CD14-positive monocyte (primary cell): ENCODE measurements around the gene RLF. TPM values are rescaled to one million over a fixed set of nuclear protein-coding genes. Genes with fewer than 3 reads are reported as not detected.

ENCODE experiments used
- DNase-seq, 3 donors: peaks; one replicate each; pipeline ENCODE4 v3.0.0-alpha.2; 2011 to 2022
- H2AFZ ChIP-seq: 2 replicates; pipeline ENCODE4 v1.6.0; 2012; ENCODE audit warnings: mild to moderate bottlenecking, low read depth, low read length, inconsistent platforms; ENCODE audit not compliant: insufficient read depth, poor library complexity, severe bottlenecking
- H3K27ac ChIP-seq, 2 donors: 1 replicate in 1 of 2; 2 replicates in 1 of 2; pipeline ENCODE4 v1.5.1; 2012 to 2013; ENCODE audit warnings: low read length in 2 of 2, control low read depth in 1 of 2, inconsistent platforms in 1 of 2, low read depth in 1 of 2, mild to moderate bottlenecking in 1 of 2
- H3K27me3 ChIP-seq, 2 donors: one replicate each; pipeline versions ENCODE4 v1.6.0 to v1.6.1; 2011 to 2013; ENCODE audit warnings: low read length in 2 of 2; ENCODE audit not compliant: control insufficient read depth in 2 of 2, insufficient read depth in 2 of 2
- H3K36me3 ChIP-seq, 2 donors: replicated peaks in 1 of 2; 1 replicate in 1 of 2; 2 replicates in 1 of 2; pipeline versions ENCODE4 v1.5.1 to v1.6.1; 2012 to 2013; ENCODE audit warnings: low read length in 2 of 2, control low read depth in 1 of 2, inconsistent platforms in 1 of 2, mild to moderate bottlenecking in 1 of 2; ENCODE audit not compliant: insufficient read depth in 2 of 2, control insufficient read depth in 1 of 2
- H3K4me1 ChIP-seq, 2 donors: 1 replicate in 1 of 2; 2 replicates in 1 of 2; pipeline versions ENCODE4 v1.5.1 to v1.6.1; 2012 to 2013; ENCODE audit warnings: low read length in 2 of 2, control low read depth in 1 of 2, inconsistent platforms in 1 of 2, mild to moderate bottlenecking in 1 of 2, moderate library complexity in 1 of 2; ENCODE audit not compliant: insufficient read depth in 2 of 2, control insufficient read depth in 1 of 2
- H3K4me2 ChIP-seq: replicated peaks from 2 replicates; pipeline ENCODE3; 2012; ENCODE audit warnings: low read length, moderate library complexity, mild to moderate bottlenecking; ENCODE audit not compliant: poor library complexity, severe bottlenecking; ENCODE audit errors: extremely low read depth
- H3K4me3 ChIP-seq, 3 experiments: fragments of 200-600 bp in 1 of 3; sonication (generic) in 1 of 3; replicated peaks in 1 of 3; 1 replicate in 2 of 3; 2 replicates in 1 of 3; pipeline ENCODE4 v1.5.1; 2011 to 2013; ENCODE audit warnings: low read length in 3 of 3, mild to moderate bottlenecking in 3 of 3, control low read depth in 2 of 3, low read depth in 2 of 3, inconsistent platforms in 1 of 3, moderate library complexity in 1 of 3
- H3K79me2 ChIP-seq: 2 replicates; pipeline ENCODE4 v1.6.0; 2012; ENCODE audit warnings: mild to moderate bottlenecking, control low read depth, inconsistent platforms, low read length, moderate library complexity; ENCODE audit not compliant: insufficient read depth
- H3K9ac ChIP-seq: 2 replicates; pipeline ENCODE4 v1.6.0; 2017; ENCODE audit warnings: low read length, mild to moderate bottlenecking; ENCODE audit not compliant: insufficient read depth, poor library complexity, severe bottlenecking
- H3K9me3 ChIP-seq, 2 donors: replicated peaks in 1 of 2; 1 replicate in 1 of 2; 2 replicates in 1 of 2; pipeline versions ENCODE4 v1.5.1 to v1.6.1; 2012 to 2013; ENCODE audit warnings: low read length in 2 of 2, control low read depth in 1 of 2; ENCODE audit not compliant: control insufficient read depth in 1 of 2, insufficient read depth in 1 of 2
- H4K20me1 ChIP-seq: 2 replicates; pipeline ENCODE4 v1.6.0; 2012; ENCODE audit warnings: mild to moderate bottlenecking, low read length, control low read depth, moderate library complexity; ENCODE audit not compliant: insufficient read depth
- H3K27ac Mint-ChIP-seq, 7 donors: one replicate each; pipeline ENCODE4 v1.8.0; 2020; ENCODE audit warnings: mild to moderate bottlenecking in 7 of 7, mixed read lengths in 7 of 7, moderate library complexity in 6 of 7, inconsistent platforms in 2 of 7
- H3K27me3 Mint-ChIP-seq, 3 donors: one replicate each; pipeline ENCODE4 v1.8.0; 2021 to 2022; ENCODE audit warnings: low read depth in 3 of 3, mild to moderate bottlenecking in 3 of 3, mixed read lengths in 3 of 3, moderate library complexity in 3 of 3, inconsistent platforms in 1 of 3
- H3K36me3 Mint-ChIP-seq, 2 donors: one replicate each; pipeline ENCODE4 v1.8.0; 2020; ENCODE audit warnings: mixed read lengths in 2 of 2, inconsistent platforms in 1 of 2, mild to moderate bottlenecking in 1 of 2
- H3K4me1 Mint-ChIP-seq: one replicate; pipeline ENCODE4 v1.8.0; 2020; ENCODE audit warnings: mild to moderate bottlenecking, mixed read lengths
- H3K4me3 Mint-ChIP-seq, 2 donors: one replicate each; pipeline ENCODE4 v1.8.0; 2020; ENCODE audit warnings: mild to moderate bottlenecking in 2 of 2, mixed read lengths in 2 of 2, moderate library complexity in 1 of 2
- H3K9me3 Mint-ChIP-seq, 7 donors: one replicate each; pipeline ENCODE4 v1.8.0; 2020 to 2022; ENCODE audit warnings: mixed read lengths in 7 of 7, mild to moderate bottlenecking in 6 of 7, moderate library complexity in 6 of 7, inconsistent platforms in 2 of 7
- WGBS: methylation state at CpG from one replicate; pipeline ENCODE4 v1.1.5; 2013; ENCODE audit warnings: missing lambda C conversion rate; ENCODE audit not compliant: insufficient coverage; 5-methylcytosine and 5-hydroxymethylcytosine counted together
- intact Hi-C, 2 donors: fragments of 100-400 bp; cut with micrococcal nuclease; formaldehyde crosslinking; loops; one replicate each; pipeline versions ENCODE4 v1.15.0 to v1.15.1; 2023
- polyA plus RNA-seq, 3 donors: library from polyadenylated mRNA; depleted of rRNA in 1 of 3; unstranded in 2 of 3; stranded (reverse) in 1 of 3; fragments of 300-500 nt in 2 of 3; fragments of >200 nt in 1 of 3; fragmentation: Illumina TruSeq in 2 of 3; gene quantifications; 1 replicate in 2 of 3; 2 replicates in 1 of 3; pipeline ENCODE4 v1.2.3, GENCODE V29; 2012 to 2021
- TF ChIP-seq, protein P1 (sequence below): fragments of 200-600 bp; IDR thresholded peaks from one replicate; pipeline ENCODE4 v1.8.0; 2022; ENCODE audit warnings: antibody characterized with exemption, mild to moderate bottlenecking

The RLF gene
- polyA plus RNA-seq, 3 donors: 3.0 to 9.2 (median 6.2) TPM

DNA sequence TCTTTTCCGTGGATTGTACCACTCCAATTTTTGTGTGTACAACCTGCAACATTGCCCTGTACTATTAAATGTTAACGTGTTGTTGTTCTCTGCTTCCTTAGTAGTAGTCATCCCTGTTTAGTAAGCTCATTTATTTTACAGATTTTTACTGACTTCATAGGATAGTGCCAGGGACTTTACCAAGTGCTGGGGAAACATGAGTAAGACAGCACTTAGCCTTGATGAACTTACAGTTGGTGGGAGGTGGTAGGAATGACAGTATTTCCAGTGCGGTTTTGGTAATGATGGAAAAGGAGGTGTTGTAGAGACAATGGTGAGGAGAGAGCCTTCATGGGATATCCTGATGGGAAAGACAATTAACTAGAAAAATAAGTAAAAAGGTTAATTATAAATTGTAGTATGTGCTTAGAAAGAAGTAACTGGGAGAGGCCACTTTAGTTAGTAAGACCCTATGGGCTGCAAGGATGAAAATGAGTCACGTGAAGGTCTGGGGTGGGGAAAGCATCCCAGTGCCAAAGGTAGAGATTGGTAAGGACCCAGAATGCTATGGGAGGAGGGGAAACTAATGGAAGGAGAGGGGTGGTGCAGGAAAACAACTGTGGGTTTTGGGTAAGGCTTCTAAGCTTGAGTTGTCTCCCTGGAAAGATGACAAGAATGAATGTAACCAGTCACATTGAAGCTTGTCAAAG is 1.7 kb downstream of the RLF start:
- Histone ChIP-seq H3K27me3 (no peaks in the 10 kb centered on the region), H3K79me2 (peaks cover 65% of the 10 kb centered on the region), H2AFZ (no peak overlapping the region), H3K4me2 (peak overlapping the region; percentile 70), H3K4me3 (peak overlapping the region; percentile 64 to 94 (median 93)), H3K9me3 (no peaks in the 10 kb centered on the region), H3K27ac (peak overlapping the region in 1 of 2 donors; percentile 96), H4K20me1 (peaks cover 57% of the 10 kb centered on the region), H3K9ac (peak overlapping the region; percentile 99), H3K4me1 (peaks cover 21 to 28% of the 10 kb centered on the region in 2 donors), H3K36me3 (no peaks in the 10 kb centered on the region)
- no peaks in the 10 kb centered on the region for H3K36me3 Mint-ChIP-seq
- no peak overlapping the region for H3K27ac Mint-ChIP-seq
- TF ChIP-seq, protein P1, sequence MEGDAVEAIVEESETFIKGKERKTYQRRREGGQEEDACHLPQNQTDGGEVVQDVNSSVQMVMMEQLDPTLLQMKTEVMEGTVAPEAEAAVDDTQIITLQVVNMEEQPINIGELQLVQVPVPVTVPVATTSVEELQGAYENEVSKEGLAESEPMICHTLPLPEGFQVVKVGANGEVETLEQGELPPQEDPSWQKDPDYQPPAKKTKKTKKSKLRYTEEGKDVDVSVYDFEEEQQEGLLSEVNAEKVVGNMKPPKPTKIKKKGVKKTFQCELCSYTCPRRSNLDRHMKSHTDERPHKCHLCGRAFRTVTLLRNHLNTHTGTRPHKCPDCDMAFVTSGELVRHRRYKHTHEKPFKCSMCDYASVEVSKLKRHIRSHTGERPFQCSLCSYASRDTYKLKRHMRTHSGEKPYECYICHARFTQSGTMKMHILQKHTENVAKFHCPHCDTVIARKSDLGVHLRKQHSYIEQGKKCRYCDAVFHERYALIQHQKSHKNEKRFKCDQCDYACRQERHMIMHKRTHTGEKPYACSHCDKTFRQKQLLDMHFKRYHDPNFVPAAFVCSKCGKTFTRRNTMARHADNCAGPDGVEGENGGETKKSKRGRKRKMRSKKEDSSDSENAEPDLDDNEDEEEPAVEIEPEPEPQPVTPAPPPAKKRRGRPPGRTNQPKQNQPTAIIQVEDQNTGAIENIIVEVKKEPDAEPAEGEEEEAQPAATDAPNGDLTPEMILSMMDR: no peak
- H3K27me3 Mint-ChIP-seq: peaks cover 0 to 4% (median 0%) of the 10 kb centered on the region in 3 donors
- peaks cover 13% of the 10 kb centered on the region for H3K4me1 Mint-ChIP-seq
- H3K4me3 Mint-ChIP-seq: no peak overlapping the region
- peak in 1 of 3 donors; percentile 33 for DNase-seq
- intact Hi-C loops: loop anchor here (5.0 kb wide), 2 partner anchors 79 to 94 kb away; partner anchors contain the start of gene ZMPSTE24 (in 2 of the 2)
- 33% methylated on average over 2 of the region's 4 CpGs for WGBS
- H3K9me3 Mint-ChIP-seq: no peaks in the 10 kb centered on the region

DNA sequence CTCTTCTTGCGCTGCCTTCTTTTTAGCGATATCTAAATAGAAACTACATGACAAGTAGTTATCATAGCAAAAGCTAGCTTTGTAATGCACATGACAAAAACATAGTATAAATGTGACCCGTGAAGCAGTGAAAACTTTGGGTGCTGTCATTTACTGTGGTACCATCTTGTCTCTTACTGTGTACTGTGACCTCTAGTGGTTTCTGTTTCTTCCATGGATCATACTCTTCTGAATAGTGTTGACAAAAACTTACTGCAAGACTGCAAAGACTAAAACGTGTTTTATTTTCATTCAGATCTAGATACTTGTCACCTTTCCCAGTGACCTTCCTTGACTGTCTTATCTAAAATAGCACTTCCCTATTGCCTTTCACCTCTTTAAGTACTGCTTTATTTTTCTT is 6.1 kb downstream of the RLF start:
- Mint-ChIP-seq H3K4me3 (no peak overlapping the region), H3K9me3 (no peaks in the 10 kb centered on the region), H3K4me1 (peaks cover 12% of the 10 kb centered on the region), H3K27ac (no peak overlapping the region), H3K27me3 (no peaks in the 10 kb centered on the region), H3K36me3 (no peaks in the 10 kb centered on the region)
- H3K4me1 ChIP-seq: peaks cover 14 to 26% of the 10 kb centered on the region in 2 donors
- intact Hi-C loops: no loop called here
- H3K9ac ChIP-seq: no peak overlapping the region
- 14% methylated on average over 1 of the region's 4 CpGs for WGBS
- H3K4me2 ChIP-seq: no peak overlapping the region
- no peaks in the 10 kb centered on the region for H3K36me3 ChIP-seq
- peak overlapping the region in 1 of 2 donors; percentile 42 for H3K27ac ChIP-seq
- H2AFZ ChIP-seq: no peak overlapping the region
- H3K27me3 ChIP-seq: no peaks in the 10 kb centered on the region
- no peak overlapping the region for H3K4me3 ChIP-seq
- H3K9me3 ChIP-seq: no peaks in the 10 kb centered on the region
- peaks cover 98% of the 10 kb centered on the region for H3K79me2 ChIP-seq
- peaks cover 97% of the 10 kb centered on the region for H4K20me1 ChIP-seq
- DNase-seq: no peak
- TF ChIP-seq, protein P1: no peak
